ENCODE data around the gene CHURC1. TPM values are rescaled to one million over a fixed set of nuclear protein-coding genes. Genes with fewer than 3 reads are reported as not detected.

The CHURC1 gene
- total and polyA plus RNA-seq, 2 of the 4 experiments (the other 2 are of a cell fraction) = 38.0 to 69.5 TPM

DNA sequence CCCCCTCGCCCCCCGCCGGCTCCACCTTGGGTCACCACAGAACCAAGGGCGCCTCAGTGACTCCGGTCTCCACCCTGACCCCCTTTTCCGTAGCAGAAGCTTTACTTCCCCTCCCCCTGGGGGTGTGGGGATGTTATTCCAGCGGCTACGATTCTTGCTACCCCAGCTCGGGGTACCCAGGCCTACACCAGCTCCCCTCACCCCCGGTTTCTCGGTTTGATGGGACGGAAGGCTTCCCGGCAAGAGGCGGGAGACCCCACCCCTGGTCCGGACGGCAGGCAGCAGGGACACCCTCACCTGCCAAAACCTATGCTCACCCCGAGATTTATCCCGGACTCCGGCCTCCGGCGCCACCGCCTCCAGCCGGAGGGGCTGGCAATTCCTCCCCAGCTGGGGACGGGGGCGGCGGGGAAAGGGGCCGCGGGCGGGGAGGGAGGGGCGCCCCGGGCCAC lies 57.3 kb downstream of the CHURC1 start:
- Histone ChIP-seq H3K23ac (ENCODE audit: low read depth, low read length) (peak overlapping the region; percentile 77), H2BK5ac (ENCODE audit: low read depth, low read length, poor library complexity, severe bottlenecking) (no peak overlapping the region), H2AK9ac (replicated peaks; ENCODE audit: low read depth, low read length, poor library complexity) (peak overlapping the region; percentile 71), H4K8ac (ENCODE audit: low read depth in 2 of 2, low read length in 2 of 2) (peak overlapping the region in 1 of 2 experiments; percentile 40; a peak in 1 of 4 replicates), H4K20me1 (ENCODE audit: insufficient read depth, low read length) (no peaks in the 10 kb centered on the region), H3K27me3 (ENCODE audit: control insufficient read depth, insufficient read depth, low read length) (peaks cover 1% of the 10 kb centered on the region; the same call in 1 of the 2 replicates), H2BK120ac (ENCODE audit: low read depth, low read length) (no peak overlapping the region), H3K18ac (ENCODE audit: low read depth, low read length) (no peak overlapping the region), H2BK15ac (ENCODE audit: low read depth, low read length) (no peak overlapping the region), H3K9ac (ENCODE audit: low read depth, low read length) (peak overlapping the region; percentile 75), H3K56ac (ENCODE audit: extremely low read depth, insufficient read depth, low read length) (no peak overlapping the region), H3K4ac (ENCODE audit: low read depth, low read length) (no peak overlapping the region), H2BK20ac (ENCODE audit: low read depth, low read length) (no peak overlapping the region), H3K4me1 (ENCODE audit: control insufficient read depth, insufficient read depth, low read length) (peaks cover 6% of the 10 kb centered on the region), H3K9me3 (ENCODE audit: control insufficient read depth, insufficient read depth, low read length) (no peaks in the 10 kb centered on the region), H3K4me2 (ENCODE audit: low read depth, low read length) (peak overlapping the region; percentile 94), H4K5ac (ENCODE audit: low read depth, low read length) (no peak overlapping the region), H3K27ac (ENCODE audit: insufficient read depth, low read length) (peak overlapping the region; percentile 32; the same call in 1 of the 2 replicates), H3K79me1 (ENCODE audit: low read depth in 1 of 2, low read length in 2 of 2) (no peaks in the 10 kb centered on the region; a peak in 2 of 4 replicates), H3K14ac (replicated peaks; ENCODE audit: low read depth, low read length) (peak overlapping the region; percentile 76; the same call in 1 of the 2 replicates), H3K4me3 (ENCODE audit: insufficient read depth, low read depth, low read length) (peak overlapping the region; percentile 93), H4K91ac (ENCODE audit: insufficient read depth, low read depth, low read length) (no peak overlapping the region), H2AK5ac (ENCODE audit: low read depth, low read length) (no peak overlapping the region), H3K9me1 (ENCODE audit: insufficient read depth, low read length) (no peaks in the 10 kb centered on the region), H2AFZ (replicated peaks; ENCODE audit: low read length, poor library complexity) (peak overlapping the region; percentile 91), H3K36me3 (ENCODE audit: control insufficient read depth, insufficient read depth, low read length) (no peaks in the 10 kb centered on the region; the same call in 1 of the 2 replicates)
- no peak for ATAC-seq (ENCODE audit: low read depth)
- CTCF ChIA-PET = no interaction called here
- intact Hi-C loops (cut with micrococcal nuclease) = no loop called here
- in situ Hi-C loops (cut with MboI; ENCODE audit: low sequenced_read_pairs) = no loop called here
- BruUV-seq (replicated peaks) = no TSS peak
- dilution Hi-C loops (cut with HindIII; ENCODE audit: low sequenced_read_pairs, unreplicated experiment) = no loop called here
- POLR2A ChIA-PET (ENCODE audit: unreplicated experiment) = interaction anchor here (0.6 to 0.7 kb wide), 2 partner anchors 13 to 103 kb away, joined by 4 to 5 read pairs; no protein-coding TSS in a partner anchor
- WGBS, 2 experiments (ENCODE audit: extremely low coverage in 2 of 2, insufficient read length in 1 of 2) = no CpG with 5 or more reads among the region's 31 CpGs
- no peak for DNase-seq
- TF ChIP-seq FOS (IDR thresholded peaks at IDR 0.05; ENCODE audit: low read depth, low read length) (no peak), MAFK (IDR thresholded peaks at IDR 0.05; ENCODE audit: low read depth, low read length) (no peak), RFX5 (IDR thresholded peaks at IDR 0.05; ENCODE audit: low read depth, low read length) (no peak), RAD21 (IDR thresholded peaks at IDR 0.05; ENCODE audit: low read length) (no peak), BHLHE40 (IDR thresholded peaks at IDR 0.05; ENCODE audit: low read depth, low read length) (no peak), POLR2A (IDR thresholded peaks at IDR 0.05; ENCODE audit: low read depth, low read length) (no peak)
